ENCODE data around the gene YDJC. TPM values are rescaled to one million over a fixed set of nuclear protein-coding genes. Genes with fewer than 3 reads are reported as not detected.

The YDJC gene
- total and polyA plus RNA-seq, 2 of the 13 experiments (the other 11 are each of a cell fraction or from before 2014, with no cell fraction given) = 15.3 to 32.0 TPM

- peak; percentile 91 for TF ChIP-seq ZBTB20 (CRISPR knock-in tag; IDR thresholded peaks at IDR 0.05; ENCODE audit: borderline replicate concordance, low read depth)
- TF ChIP-seq KDM5A (IDR thresholded peaks at IDR 0.05; ENCODE audit: borderline replicate concordance, low read length) = peak; percentile 72; the same call in 1 of the 2 replicates
- peak; percentile 38; the same call in 1 of the 2 replicates for TF ChIP-seq ZNF446 (CRISPR knock-in tag; IDR thresholded peaks at IDR 0.05)
- TF ChIP-seq TBL1XR1 (IDR thresholded peaks at IDR 0.05; ENCODE audit: borderline replicate concordance, low read length, partially characterized antibody) = no peak
- TF ChIP-seq, protein P1, sequence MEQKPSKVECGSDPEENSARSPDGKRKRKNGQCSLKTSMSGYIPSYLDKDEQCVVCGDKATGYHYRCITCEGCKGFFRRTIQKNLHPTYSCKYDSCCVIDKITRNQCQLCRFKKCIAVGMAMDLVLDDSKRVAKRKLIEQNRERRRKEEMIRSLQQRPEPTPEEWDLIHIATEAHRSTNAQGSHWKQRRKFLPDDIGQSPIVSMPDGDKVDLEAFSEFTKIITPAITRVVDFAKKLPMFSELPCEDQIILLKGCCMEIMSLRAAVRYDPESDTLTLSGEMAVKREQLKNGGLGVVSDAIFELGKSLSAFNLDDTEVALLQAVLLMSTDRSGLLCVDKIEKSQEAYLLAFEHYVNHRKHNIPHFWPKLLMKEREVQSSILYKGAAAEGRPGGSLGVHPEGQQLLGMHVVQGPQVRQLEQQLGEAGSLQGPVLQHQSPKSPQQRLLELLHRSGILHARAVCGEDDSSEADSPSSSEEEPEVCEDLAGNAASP (CRISPR knock-in tag; IDR thresholded peaks at IDR 0.05; ENCODE audit: borderline replicate concordance) = peak; percentile 76; the same call in 1 of the 2 replicates
- TF ChIP-seq KAT2B (IDR thresholded peaks at IDR 0.05; ENCODE audit: borderline replicate concordance, low read depth, low read length) = no peak
- peak; percentile 32; the same call in 1 of the 2 replicates for TF ChIP-seq TBX3 (IDR thresholded peaks at IDR 0.05; ENCODE audit: borderline replicate concordance)
- TF ChIP-seq SRSF1 (optimal IDR thresholded peaks at IDR 0.05; ENCODE audit: low read depth, low read length) = peak; percentile 57
- peak; percentile 89; the same call in 1 of the 2 replicates for TF ChIP-seq ZSCAN30 (CRISPR knock-in tag; IDR thresholded peaks at IDR 0.05)
- no peak for TF ChIP-seq TRIM22 (IDR thresholded peaks at IDR 0.05)
- TF ChIP-seq ZNF383 (CRISPR knock-in tag; IDR thresholded peaks at IDR 0.05; ENCODE audit: borderline replicate concordance) = peak; percentile 67; the same call in 1 of the 2 replicates
- TF ChIP-seq ZGPAT (CRISPR knock-in tag; IDR thresholded peaks at IDR 0.05) = peak; percentile 90
- TF ChIP-seq HOXA5 (CRISPR knock-in tag; IDR thresholded peaks at IDR 0.05) = peak; percentile 93
- TF ChIP-seq, protein P2, sequence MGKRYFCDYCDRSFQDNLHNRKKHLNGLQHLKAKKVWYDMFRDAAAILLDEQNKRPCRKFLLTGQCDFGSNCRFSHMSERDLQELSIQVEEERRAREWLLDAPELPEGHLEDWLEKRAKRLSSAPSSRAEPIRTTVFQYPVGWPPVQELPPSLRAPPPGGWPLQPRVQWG (CRISPR knock-in tag; IDR thresholded peaks at IDR 0.05; ENCODE audit: borderline replicate concordance, low read depth) = no peak
- TF ChIP-seq ZNF598 (CRISPR knock-in tag; IDR thresholded peaks at IDR 0.05; ENCODE audit: borderline replicate concordance) = peak; percentile 48; the same call in 1 of the 2 replicates
- 0 out of 2 replicates have a peak, but pooled peaks have one; percentile 50 for TF ChIP-seq THYN1 (CRISPR knock-in tag; IDR thresholded peaks at IDR 0.05; ENCODE audit: borderline replicate concordance, low read depth)
- 0 out of 2 replicates have a peak, but pooled peaks have one; percentile 80 for TF ChIP-seq ZBTB46 (CRISPR knock-in tag; IDR thresholded peaks at IDR 0.05; ENCODE audit: borderline replicate concordance)
- TF ChIP-seq RFX3 (CRISPR knock-in tag; IDR thresholded peaks at IDR 0.05) = no peak
- peak; percentile 80; the same call in 1 of the 2 replicates for TF ChIP-seq ZNF746 (CRISPR knock-in tag; IDR thresholded peaks at IDR 0.05)
- TF ChIP-seq KLF13 (CRISPR knock-in tag; IDR thresholded peaks at IDR 0.05) = peak; percentile 81
- TF ChIP-seq, protein P3, sequence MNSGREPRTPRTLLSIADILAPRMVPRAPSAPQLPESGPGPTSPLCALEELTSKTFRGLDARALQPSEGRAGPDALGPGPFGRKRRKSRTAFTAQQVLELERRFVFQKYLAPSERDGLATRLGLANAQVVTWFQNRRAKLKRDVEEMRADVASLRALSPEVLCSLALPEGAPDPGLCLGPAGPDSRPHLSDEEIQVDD (CRISPR knock-in tag; IDR thresholded peaks at IDR 0.05; ENCODE audit: borderline replicate concordance) = peak; percentile 53; the same call in 1 of the 2 replicates
Observed at GRCh38 chr22:21629255-21630149, at the start of gene YDJC (continued).
